Measurements from ENCODE around the gene LRRC41. TPM values are rescaled to one million over a fixed set of nuclear protein-coding genes. Genes with fewer than 3 reads are reported as not detected.

Gene LRRC41
- total RNA-seq (2022; extraction: Qiagen RNA extraction; ENCODE audit: low read depth), result 29.3 to 48.5 TPM (median 40.3 TPM) in 5 replicates

DNA sequence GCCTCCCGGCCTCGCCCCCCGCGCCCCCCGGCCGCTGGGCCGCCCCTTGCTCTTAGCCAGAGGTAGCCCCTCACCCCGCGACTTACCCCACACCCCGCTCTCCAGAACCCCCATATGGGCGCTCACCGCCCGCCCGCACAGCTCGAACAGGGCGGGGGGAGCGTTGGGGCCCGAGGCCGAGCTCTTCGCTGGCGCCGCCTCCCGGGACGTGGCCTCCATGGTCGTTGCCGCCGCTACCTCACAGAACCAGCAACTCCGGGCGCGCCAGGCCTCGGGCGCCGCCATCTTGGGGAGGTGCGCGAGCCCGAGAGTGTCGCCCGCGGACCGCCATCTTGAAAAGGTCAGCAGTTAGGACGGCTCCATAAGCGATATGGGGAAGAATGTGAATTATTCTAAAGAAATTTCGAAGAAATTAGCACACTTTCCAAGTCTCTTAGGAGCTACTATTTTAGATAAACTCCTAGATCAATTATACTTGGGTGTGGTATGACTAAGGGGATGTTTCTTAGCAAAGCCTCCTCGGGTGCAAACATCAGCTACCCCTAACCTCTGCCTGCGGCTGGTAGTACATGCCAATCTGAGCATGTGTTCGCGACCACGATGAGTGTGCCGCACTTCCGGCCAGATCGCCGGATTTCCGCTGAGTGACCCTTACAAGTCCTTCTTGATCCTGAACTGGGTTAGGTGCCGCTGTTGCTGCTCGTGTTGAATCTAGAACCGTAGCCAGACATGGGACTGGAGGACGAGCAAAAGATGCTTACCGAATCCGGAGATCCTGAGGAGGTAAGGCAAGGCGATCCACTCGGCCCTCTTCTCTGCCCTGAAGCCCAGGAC, at the start of gene LRRC41, which contains the start of gene UQCRH:
Gene LRRC41, minus strand, starts transcription at position 579 of the 834 bp plus-strand sequence. Its CDS starts 294 bp downstream, at position 285.
Gene UQCRH, plus strand, starts transcription at position 661 of the 834 bp plus-strand sequence. Its CDS starts 69 bp downstream, at position 730.

GRCh38 chr1:46340404-46341221, 37.2 kb upstream of the LRRC41 start, which contains the start of gene NSUN4:
Gene NSUN4, plus strand, starts transcription at chr1:46340807. Its CDS starts 20 bp downstream, at chr1:46340827.

GRCh38 chr1:46247436-46248121, 55.8 kb downstream of the LRRC41 start, which contains the start of gene RAD54L:
Gene RAD54L, plus strand, starts transcription at chr1:46247763. Its CDS starts 643 bp downstream, at chr1:46248406.

Other genes starting within 250 kb of the LRRC41 start
- gene PIK3R3, start 171.0 kb downstream of the LRRC41 start, total RNA-seq (2022; extraction: Qiagen RNA extraction; ENCODE audit: low read depth), result 0.86 to 1.9 TPM (median 1.6 TPM) in 5 replicates
- gene TSPAN1, start 128.5 kb downstream of the LRRC41 start, total RNA-seq (2022; extraction: Qiagen RNA extraction; ENCODE audit: low read depth), result 1.9 to 3.6 TPM (median 2.3 TPM) in 5 replicates
- gene P3R3URF, start 127.1 kb downstream of the LRRC41 start, total RNA-seq (2022; extraction: Qiagen RNA extraction; ENCODE audit: low read depth), result not detected in 5 replicates
- gene POMGNT1, start 105.2 kb downstream of the LRRC41 start, total RNA-seq (2022; extraction: Qiagen RNA extraction; ENCODE audit: low read depth), result 33.2 to 47.2 TPM (median 44.9 TPM) in 5 replicates
- not detected in 5 replicates for gene LURAP1, start 100.3 kb downstream of the LRRC41 start, total RNA-seq (2022; extraction: Qiagen RNA extraction; ENCODE audit: low read depth)
- 7.8 to 12.9 TPM (median 10.9 TPM) in 5 replicates for gene RAD54L, start 55.9 kb downstream of the LRRC41 start, total RNA-seq (2022; extraction: Qiagen RNA extraction; ENCODE audit: low read depth)
- gene UQCRH, start 82 bp upstream of the LRRC41 start, total RNA-seq (2022; extraction: Qiagen RNA extraction; ENCODE audit: low read depth), result 379 to 664 TPM (median 408 TPM) in 5 replicates
- 7.6 to 14.9 TPM (median 12.0 TPM) in 5 replicates for gene NSUN4, start 37.2 kb upstream of the LRRC41 start, total RNA-seq (2022; extraction: Qiagen RNA extraction; ENCODE audit: low read depth)
- 0.65 to 1.5 TPM (median 1.0 TPM) in 5 replicates for gene FAAH, start 90.7 kb upstream of the LRRC41 start, total RNA-seq (2022; extraction: Qiagen RNA extraction; ENCODE audit: low read depth)
- 0.51 to 1.2 TPM (median 0.99 TPM) in 5 replicates for gene DMBX1, start 186.2 kb upstream of the LRRC41 start, total RNA-seq (2022; extraction: Qiagen RNA extraction; ENCODE audit: low read depth)
- not detected in 5 replicates for gene KNCN, start 248.0 kb upstream of the LRRC41 start, total RNA-seq (2022; extraction: Qiagen RNA extraction; ENCODE audit: low read depth)